Anterior cingulate cortex (tissue), 58 donors: ENCODE data around the gene UGCG.
"Not testable (repeated sequence)": the region's sequence is repeated elsewhere in the genome, so short reads cannot be mapped to it uniquely, and the experiment has no call there.

Experiments
- DNase-seq, 58 donors: peaks; one replicate each; lab custom pipeline; 2025; lab: John Stamatoyannopoulos, UW

Gene UGCG

DNA sequence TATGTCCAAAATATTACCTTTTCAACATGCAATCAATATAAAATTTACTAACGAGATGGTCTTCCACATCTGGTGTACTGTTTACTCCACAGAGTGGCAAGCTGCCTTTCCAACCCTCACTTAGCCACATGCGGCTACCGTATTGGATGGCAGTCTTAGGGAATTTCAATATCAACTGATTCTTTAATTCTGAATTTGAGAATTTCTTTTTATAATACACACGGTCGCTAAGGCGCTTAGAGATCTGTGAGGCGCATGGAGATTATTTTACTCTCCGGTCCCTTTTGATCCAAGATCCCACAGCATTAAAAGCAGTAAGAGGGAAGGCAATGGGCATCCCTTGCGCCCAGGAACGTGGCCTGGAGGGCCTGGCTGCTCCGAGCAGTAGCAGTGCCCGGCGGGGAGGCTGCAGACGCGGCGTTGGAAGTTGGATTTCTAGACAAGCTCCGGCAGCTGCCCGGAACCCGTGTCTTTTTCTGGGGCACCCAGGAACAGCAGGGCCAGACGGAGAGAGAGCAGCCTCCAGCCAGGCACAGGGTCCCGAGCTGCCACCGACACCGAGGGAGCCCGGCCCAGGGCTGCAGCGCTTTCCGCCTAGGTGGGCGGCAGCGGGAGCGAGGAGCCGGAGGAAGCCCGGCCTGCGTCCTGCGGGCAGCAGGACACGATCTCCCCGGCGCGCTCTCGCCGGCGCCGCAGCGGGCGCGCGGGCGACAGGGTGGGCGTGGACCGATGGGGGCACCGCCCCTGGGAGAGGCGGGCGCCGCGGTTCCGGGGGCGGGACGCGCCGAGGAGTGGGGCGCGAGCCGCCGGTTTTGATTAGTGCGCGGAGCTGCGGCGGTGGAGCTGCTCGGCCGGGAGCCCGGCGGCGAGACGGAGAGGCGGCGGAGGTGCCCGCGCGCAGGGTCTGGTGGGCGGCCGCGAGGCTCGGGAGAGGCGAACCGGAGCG lies at the start of gene UGCG:
TSS of gene UGCG (plus strand) at position 819 of the 946 bp plus-strand sequence. CDS start 402 bp downstream, outside the sequence.
- peak; percentile 14 to 94 (median 82) for DNase-seq

- DNase-seq, result no peak
These were observed 45.1 kb upstream of the UGCG start for GRCh38 chr9:111851553-111851952.

- DNase-seq, result no peak
These were observed 44.3 kb upstream of the UGCG start for GRCh38 chr9:111852291-111852690.

- no peak for DNase-seq
These were observed 43.2 kb upstream of the UGCG start for GRCh38 chr9:111853450-111853827.

- no peak for DNase-seq
These were observed 41.8 kb upstream of the UGCG start for GRCh38 chr9:111854799-111855198.

DNA sequence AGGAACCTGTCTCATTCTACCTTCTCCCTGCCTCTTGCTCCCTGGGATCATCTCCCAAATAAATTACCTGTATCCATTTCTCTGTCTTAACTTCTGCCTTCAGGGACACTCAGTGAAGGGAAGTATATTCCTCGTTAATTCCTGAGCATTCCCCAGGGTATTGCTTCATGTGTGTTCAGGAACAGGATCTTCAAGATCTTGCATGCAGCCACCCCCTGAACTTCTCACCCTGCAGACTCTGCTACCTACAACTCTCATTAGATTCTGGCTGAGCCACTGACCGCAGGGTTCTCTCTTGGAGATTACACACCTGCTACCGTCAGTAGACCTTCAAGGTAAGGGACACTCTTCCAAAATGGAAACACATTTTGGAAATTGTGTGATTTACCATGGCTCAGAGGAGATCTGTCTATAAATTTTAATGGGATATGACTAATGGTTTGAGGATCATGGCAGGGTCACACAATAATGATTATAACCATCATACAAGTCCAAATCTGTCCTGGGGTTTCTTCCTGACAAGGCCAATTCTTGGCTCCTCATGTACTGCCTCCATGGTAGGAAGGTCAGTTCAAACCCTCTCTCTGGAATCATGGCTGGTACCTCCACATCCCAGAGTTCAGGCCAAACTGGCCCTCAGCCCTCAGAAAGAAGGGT lies 38.9 kb upstream of the UGCG start:
- DNase-seq, result no peak

DNA sequence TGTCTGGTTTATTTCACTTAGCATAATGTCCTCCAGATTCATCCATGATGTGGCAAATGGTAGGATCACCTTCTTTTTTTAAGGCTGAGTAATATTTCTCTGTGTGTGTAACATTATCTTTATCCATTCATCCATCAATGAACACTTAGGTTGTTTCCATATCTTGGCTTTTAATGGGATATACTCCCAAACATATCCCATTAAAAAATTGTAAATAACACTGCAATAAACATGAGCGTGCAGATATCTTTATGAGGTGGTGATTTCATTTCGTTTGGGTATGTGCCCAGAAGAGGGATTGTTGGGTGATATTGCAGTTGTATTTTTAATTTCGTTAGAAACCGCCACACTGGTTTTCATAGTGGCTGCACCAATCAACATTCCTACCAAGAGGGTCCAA lies 36.2 kb upstream of the UGCG start:
- DNase-seq, result no peak

- no peak for DNase-seq
These were observed 33.0 kb upstream of the UGCG start for GRCh38 chr9:111863636-111864035.

GRCh38 chr9:111866976-111867375 lies 29.6 kb upstream of the UGCG start:
- DNase-seq, result no peak

DNA sequence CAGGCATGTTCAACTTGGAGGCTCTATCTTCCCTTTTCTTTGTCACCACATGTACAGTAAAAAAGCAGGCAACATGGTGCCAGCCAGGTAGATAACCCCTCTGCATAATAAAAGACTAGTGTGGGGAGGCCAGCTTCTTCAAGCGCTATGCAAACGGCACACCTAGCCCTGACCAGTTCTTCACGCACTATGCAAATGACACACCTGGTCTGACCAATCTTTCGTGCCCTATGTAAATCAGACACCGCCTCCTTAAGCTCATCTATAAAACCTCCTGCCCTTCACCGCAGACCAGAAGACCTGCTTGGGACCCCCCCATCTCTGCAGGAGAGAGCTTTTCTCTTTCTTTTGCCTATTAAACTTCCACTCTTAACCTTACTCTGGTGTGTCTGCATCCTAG lies 28.1 kb upstream of the UGCG start:
- no peak for DNase-seq

GRCh38 chr9:111870774-111871498 lies 25.7 kb upstream of the UGCG start:
- DNase-seq, result no peak

DNA sequence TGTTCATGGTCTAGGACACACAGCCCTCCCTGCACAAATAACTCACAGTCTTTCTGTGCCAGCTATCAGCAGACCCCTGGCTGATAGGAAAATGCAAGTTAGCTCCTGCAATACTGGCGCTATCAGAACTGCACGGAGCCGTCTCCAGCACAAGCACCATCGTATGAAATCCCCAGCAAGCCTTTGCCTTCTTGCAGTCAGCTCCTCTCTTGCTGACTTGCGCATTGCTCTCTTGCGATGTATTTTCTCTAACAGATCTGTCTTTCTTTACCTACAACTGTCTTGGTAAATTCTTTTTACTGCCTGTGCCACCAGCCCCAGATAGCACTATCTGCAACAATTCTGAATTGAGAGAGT lies 25.1 kb upstream of the UGCG start:
- no peak for DNase-seq

GRCh38 chr9:111872886-111873285 lies 23.7 kb upstream of the UGCG start:
- no peak for DNase-seq

GRCh38 chr9:111873901-111874300 lies 22.7 kb upstream of the UGCG start:
- no peak for DNase-seq

DNA sequence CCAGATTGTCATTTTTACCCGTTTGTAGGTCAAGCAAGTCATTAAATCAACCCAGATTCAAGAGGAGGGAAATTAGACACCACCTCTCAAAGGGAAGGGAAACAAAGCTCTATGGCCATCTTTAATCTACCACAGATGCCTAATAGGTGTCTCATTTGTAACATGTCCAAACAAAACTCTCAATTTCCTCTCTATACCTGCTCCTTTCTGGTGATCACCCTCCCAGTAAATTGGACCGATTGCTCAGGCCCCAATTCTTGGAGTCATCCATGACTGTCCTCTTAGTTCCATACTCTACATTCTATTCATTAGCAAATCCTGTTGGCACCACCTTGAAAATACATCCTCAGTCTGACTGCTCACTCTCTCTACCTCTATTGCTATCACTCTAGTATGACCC lies 22.1 kb upstream of the UGCG start:
- no peak for DNase-seq

- not testable (repeated sequence) for DNase-seq
These were observed 21.3 kb upstream of the UGCG start for GRCh38 chr9:111875291-111875690.

DNA sequence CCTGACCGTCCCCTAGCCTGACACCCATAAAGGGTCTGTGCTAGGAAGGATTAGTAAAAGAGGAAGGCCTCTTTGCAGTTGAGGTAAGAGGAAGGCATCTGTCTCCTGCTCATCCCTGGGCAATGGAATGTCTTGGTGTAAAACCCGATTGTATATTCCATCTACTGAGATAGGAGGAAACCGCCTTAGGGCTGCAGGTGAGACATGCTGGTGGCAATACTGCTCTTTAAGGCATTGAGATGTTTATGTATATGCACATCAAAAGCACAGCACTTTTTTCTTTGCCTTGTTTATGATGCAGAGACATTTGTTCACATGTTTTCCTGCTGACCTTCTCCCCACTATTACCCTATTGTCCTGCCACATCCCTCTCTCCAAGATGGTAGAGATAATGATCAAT lies 20.9 kb upstream of the UGCG start:
- DNase-seq, result not testable (repeated sequence)

- DNase-seq, result no peak
These were observed 20.4 kb upstream of the UGCG start for GRCh38 chr9:111876179-111876578.

DNA sequence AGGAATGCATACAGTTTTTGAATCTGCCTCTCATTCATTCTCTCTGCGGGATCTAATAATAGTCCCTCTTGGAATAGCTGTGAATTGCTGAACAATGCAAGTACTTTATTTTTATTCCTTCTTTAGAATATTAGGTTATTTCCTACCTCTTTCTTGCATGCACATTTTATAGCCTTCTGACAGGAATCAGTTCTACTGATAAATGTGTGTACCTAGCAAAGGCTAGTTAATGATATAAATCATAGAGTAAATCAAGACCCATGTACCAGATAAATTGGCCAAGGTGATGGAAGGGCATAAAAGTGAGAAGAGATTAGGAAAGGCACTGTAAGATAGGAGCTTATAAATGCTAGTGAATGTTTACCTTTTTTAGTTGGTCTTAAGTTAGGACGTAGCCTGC lies 19.2 kb upstream of the UGCG start:
- DNase-seq, result no peak

DNA sequence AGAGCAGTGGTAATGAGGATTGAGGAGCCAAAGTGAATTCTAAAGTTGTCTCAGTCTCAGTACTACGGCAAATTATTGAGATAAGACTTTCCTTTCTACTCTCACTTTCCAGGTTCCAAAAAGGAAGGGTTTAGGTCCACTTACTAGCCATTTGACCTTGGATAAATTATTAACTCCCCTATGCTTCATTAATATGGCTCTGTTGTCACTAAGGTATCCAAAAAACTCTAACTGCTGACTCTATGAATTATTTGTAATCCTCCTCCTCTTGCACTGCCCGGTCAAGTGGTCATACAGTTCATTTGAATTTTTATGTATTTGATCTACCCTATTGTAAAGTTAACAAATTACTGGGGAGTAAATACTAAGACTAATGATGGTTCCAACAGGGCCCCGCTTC lies 17.7 kb upstream of the UGCG start:
- no peak for DNase-seq

DNA sequence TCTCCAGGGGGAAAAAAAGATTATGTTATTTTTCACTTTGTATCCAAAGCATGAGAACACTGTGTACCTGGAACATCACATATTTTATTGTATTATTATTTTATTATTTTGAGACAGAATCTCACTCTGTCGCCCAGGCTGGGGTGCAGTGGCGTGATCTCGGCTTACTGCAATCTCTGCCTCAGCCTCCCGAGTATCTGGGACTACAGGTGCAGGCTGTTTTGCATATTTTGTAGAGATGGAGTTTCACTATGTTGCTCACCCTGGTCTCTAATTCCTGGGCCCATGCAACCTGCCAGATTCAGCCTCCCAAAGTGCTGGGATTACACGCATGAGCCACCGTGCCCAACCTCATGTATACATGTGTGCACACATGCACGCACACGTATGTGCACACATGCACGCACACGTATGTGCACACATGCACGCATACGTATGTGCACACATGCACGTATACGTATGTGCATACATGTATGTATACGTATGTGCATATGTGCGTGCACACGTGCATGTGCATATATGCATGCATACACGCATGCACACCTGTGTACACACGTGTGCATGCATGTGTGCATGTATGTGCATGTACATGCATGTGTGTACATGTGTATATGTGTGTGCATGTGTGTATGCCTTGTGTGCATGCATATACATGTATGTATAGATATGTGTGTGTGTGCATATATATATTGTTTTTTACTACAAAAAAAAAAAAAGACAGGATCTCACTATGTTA lies 9.5 kb upstream of the UGCG start:
- DNase-seq, result no peak
